ENCODE measurements around the gene RPS2.
"Not testable (repeated sequence)": the region's sequence is repeated elsewhere in the genome, so short reads cannot be mapped to it uniquely, and the experiment has no call there.

The RPS2 gene

GRCh38 chr16:1945559-1946391, 18.9 kb downstream of the RPS2 start:
- in situ Hi-C loops (cut with MboI; ENCODE audit: low sequenced_read_pairs): no loop called here

DNA sequence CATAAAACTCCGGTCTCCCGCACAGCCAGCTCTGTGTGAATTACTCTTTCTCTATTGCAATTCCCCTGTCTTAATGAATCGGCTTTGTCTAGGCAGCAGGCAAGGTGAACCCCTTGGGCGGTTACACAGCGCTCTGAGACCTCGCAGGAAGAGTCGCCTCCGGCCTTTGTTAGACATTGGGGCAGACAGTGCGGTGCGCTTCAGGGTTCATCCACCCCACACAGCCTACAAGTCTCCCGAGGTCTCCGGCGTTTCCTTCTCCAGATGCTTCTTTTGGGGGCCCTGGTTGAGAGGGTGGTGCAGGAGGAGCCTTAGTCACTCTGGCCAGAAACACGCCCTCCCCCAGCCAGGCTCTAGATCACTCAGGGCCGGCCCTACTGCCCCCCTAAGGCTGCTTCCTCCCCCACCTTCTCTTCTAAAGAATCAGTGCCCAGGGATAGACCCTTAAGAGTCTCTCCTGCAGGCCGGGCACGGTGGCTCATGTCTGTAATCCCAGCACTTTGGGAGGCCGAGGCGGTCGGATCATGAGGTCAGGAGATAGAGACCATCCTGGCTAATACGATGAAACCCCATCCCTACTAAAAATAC, 19.9 kb downstream of the RPS2 start:
- in situ Hi-C loops (cut with MboI; ENCODE audit: low sequenced_read_pairs): no loop called here

DNA sequence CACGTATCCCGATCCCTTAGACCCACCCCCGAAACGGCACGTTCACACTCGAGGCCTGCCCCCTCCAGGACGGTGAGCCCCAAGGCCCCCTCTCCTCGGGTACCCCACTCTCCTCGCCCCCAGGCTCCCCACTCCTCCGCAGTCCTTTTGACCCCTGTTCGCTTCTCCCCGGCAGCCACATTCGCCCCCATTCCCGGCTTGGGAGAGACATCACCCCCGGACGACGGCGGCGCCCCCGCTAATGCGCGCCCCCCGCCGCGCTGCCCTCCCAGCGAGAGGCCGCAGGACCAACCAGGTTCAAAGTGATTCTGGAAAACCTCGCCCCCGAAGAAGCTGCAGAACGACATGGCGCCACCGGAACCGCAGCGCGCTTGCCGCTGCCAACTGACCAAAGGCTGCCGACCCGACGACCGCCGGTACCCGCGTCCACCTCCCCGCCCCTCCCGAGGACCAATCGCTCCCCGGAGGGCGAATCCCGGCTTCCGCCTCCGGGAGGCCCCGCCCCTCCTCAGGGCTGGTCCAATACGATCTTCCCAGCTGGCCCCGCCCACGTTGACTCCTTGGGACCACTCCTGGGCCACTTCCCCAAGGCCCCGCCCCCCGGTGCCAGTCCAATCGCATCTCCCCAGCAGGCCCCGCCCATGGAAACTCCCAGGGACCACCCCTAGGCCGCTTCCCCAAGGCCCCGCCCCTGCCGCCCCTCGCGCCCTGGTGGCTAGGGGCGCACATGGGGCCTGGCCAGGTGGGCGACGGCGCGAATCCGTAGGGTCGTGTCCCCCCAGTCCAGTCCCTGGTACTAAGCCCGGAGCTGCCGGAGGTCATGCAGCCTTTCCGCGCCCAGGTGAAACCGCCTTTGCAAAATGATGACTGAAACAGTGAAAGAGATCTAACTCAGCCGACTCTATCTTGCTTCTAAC, 21.6 kb downstream of the RPS2 start, which contains the start of gene MSRB1:
Gene MSRB1, minus strand, starts transcription at position 390 of the 917 bp plus-strand sequence. Its CDS starts 43 bp downstream, at position 347.
- in situ Hi-C loops (cut with MboI; ENCODE audit: low sequenced_read_pairs): no loop called here

DNA sequence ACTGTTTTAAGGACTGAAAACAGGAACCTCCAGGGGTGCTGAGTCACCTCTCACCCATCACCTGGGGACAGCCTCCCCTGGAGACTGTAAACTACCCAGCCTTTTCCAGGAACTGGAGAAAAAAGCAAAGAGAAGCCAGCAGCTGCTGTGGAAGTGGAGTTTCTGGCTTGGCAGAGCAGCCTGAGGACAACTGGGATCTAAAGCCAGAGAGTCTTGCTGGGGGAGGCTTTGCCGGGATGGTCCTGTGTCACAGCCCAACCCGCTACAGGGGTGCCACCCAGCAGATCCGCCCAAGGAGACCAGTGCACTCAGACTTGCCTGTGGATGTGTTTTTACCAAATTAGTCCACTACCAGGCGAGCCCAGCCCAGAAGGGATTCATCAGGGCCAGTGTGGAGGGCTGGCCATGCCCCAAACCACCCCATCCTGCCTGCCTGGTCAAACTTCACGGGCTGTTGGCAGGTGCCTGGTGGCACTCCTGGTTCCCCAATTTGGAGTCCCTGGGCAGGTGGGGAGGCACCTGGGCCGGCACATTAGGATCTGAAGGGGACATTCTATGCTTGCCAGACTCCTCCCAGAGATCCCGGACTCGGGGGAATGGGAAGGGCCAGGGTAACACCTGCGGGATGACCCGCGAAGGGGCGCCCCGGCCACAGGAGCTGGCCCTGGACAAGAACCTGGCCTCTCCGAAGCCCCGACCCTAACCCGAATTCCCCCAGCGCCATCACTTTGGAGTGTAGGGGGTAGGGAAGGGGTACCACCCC, 22.4 kb downstream of the RPS2 start:
- in situ Hi-C loops (cut with MboI; ENCODE audit: low sequenced_read_pairs): no loop called here

- in situ Hi-C loops (cut with MboI; ENCODE audit: low sequenced_read_pairs): no loop called here
These were observed 23.2 kb downstream of the RPS2 start for GRCh38 chr16:1941162-1942046.

DNA sequence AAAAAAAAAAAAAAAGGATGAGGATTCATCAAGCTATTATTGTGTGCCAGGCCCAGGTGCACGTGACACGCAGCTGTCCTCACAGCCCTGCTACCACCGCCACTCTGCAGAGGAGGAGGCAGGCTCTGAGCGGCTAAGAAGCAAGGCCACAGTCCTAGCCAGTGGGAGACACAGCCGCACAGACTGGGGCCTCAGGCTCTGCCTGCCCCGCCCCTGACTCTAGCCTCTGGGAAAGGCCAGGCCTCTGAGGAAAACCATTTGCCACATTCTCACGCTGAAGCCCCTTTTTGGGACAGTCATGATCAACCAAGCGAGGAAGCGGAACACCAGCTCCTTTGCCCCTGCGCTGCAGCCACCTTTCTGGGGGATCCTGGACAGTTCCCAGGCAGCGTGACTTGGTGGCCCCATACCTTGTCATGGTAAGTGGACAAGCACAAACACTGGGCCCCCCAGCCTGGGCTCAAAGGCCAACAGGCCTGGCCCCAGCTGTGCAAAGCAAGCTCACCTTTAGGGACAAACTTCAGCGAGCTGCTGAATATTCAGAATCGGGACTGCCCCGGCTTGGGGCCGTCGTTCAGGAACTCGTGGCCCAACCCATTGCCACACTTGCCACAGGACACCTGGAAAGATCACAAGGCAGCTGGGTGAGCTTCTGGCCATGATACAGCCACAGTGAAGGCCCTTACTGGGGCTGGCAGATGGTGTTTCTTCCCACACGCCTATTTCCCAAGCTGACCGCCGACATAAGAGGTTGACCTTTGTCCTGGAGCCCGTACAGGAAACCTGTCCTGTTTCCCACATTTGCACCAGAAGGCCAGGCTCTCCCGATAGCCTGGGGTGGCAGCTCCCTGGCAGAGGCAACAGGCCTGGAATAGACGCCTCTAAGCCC, 24.1 kb downstream of the RPS2 start:
- in situ Hi-C loops (cut with MboI; ENCODE audit: low sequenced_read_pairs): no loop called here

- in situ Hi-C loops (cut with MboI; ENCODE audit: low sequenced_read_pairs): not testable (repeated sequence)
These were observed 24.8 kb downstream of the RPS2 start for GRCh38 chr16:1939833-1940232.

DNA sequence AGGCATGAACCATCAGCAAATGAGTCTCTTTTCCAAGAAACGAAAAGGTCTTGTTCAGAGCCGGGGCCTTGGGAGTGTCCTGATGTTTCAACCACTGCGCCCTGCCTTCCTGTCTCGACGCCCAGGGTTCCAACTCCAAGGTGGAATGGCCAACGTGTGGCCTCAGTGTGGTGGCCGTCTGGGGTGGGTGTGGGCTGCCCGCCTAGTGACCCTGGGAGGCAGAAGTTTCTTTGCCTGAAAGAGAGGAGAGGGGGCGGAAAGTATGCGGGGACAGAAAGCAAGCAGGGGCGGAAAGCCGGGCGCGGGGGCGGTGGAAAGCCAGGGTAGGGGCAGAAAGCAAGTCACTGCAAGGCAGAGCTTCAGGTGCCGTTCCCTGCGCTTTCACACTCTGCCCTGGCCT, 25.7 kb downstream of the RPS2 start:
- in situ Hi-C loops (cut with MboI; ENCODE audit: low sequenced_read_pairs): no loop called here

GRCh38 chr16:1938316-1938715, 26.3 kb downstream of the RPS2 start:
- in situ Hi-C loops (cut with MboI; ENCODE audit: low sequenced_read_pairs): no loop called here

DNA sequence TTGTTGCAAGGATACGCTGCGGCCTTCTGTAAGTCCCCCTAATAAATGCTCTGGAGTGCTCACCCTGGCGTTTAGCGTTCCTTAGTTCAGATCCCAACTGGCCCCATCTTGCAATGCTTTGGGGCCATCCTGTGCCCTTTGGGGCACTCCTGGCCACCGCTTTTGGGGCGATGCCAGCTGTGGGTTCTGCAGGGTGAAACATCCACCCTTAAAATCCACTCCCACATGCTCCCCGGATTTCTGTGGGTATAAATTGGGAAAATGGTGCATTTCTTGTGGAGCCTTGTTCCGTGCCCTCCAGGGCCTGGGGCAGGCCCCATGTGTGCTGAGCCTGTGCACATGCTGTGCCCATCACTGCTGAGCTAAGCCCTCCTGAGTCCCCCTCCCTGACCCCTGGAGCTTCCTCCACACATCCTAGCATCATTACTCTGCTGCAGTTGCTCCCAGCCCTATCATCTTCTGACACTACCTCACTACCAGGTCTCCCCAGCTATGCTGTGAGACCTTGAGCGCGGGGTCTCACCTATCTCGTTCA, 27.6 kb downstream of the RPS2 start:
- in situ Hi-C loops (cut with MboI; ENCODE audit: low sequenced_read_pairs): no loop called here

DNA sequence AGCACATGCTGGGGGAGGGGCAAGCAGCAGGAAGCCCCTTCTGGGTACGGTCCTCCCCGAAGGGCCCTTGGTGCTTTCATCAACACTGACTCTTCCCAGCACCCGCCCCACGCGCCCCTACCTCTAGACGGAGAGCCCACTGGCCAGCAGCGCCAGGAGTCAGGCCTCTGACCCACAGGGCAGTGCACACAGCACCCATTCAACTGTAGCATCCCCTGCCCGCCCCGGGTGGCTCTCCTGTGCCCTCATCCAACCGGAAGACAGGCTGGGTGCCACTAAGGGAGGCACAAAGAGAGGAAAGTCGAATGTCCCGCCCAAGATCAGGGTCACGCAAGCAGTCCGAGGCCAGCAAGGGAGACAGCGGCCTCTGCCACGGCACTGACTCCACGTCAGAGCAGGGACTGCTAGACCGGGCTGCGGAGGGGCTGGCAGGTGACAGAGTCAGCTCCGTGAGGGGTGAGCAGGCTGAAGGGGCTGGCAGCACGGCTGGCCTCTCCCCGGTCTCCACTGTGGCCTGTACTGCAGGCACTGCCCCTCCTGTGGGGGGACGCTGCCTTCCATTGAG, 31.4 kb downstream of the RPS2 start:
- in situ Hi-C loops (cut with MboI; ENCODE audit: low sequenced_read_pairs): no loop called here

- in situ Hi-C loops (cut with MboI; ENCODE audit: low sequenced_read_pairs): no loop called here
These were observed 32.3 kb downstream of the RPS2 start for GRCh38 chr16:1932050-1933028.

DNA sequence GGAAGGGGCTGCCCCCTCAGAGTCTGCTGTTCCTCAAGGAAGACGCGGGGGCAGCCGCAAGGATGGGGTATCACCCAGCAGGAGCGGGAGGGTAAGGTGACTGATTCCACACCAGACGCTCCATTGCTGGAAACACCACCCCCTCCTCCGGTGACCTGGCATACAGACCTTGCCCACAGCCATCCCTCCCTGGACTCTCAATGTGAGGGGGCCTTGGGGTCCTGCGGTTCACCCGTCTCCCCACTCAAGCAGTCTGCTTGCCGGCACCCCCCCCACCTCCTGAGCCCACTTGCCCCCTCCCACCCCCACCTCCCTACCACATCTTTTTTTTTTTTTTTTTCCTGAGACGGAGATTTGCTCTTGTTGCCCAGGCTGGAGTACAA, 34.3 kb downstream of the RPS2 start:
- in situ Hi-C loops (cut with MboI; ENCODE audit: low sequenced_read_pairs): no loop called here

- in situ Hi-C loops (cut with MboI; ENCODE audit: low sequenced_read_pairs): no loop called here
These were observed 34.9 kb downstream of the RPS2 start for GRCh38 chr16:1929578-1930337.

GRCh38 chr16:1929105-1929504, 35.5 kb downstream of the RPS2 start:
- in situ Hi-C loops (cut with MboI; ENCODE audit: low sequenced_read_pairs): no loop called here

DNA sequence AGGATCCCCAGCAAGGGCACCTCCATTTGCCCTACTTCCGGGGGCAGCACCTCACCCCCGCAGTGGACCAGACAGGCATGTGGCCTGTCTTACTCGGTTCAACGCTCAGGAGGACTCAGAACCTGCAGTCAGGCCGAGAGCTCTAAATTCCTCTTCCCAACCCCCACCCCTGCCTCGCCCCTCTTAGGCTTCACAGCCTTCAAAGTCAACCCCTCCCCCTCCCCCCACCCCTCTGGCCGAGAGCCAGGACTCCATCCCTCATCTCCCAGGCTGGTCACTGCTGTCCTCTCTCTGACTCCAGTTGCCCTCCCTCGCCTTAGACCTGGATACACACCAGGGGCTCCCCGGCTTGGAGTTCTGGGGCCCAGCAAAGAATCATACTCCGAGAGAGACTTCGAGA, 38.4 kb downstream of the RPS2 start:
- in situ Hi-C loops (cut with MboI; ENCODE audit: low sequenced_read_pairs): no loop called here

Measured in HL-60/S4 (cell line).